IMR-90 (cell line): ENCODE measurements around the gene ZNF580. TPM values are rescaled to one million over a fixed set of nuclear protein-coding genes. Genes with fewer than 3 reads are reported as not detected.

Experiments
- ATAC-seq: fragments of 200-7000 bp; cut with Tn5 transposase; 2 replicates; pipeline ENCODE4 v1.9.1; 2020; ENCODE audit warnings: low read depth, mild to moderate bottlenecking, moderate library complexity
- BruUV-seq: library from RNA; stranded (reverse); fragments of 400-500 nt; replicated peaks from 2 replicates; lab custom pipeline; 2021; lab: Mats Ljungman, UMichigan
- CTCF ChIA-PET: fragments of 300-600 bp; formaldehyde crosslinking; extraction: SDS; loops from one replicate; lab custom pipeline; 2021; ENCODE audit warnings: antibody characterized with exemption; lab: Yijun Ruan, JAX
- POLR2A ChIA-PET: fragments of 300-600 bp; sonication (Branson Sonifier 250); formaldehyde crosslinking; loops from one replicate; lab custom pipeline; 2022; ENCODE audit warnings: antibody characterized with exemption; ENCODE audit not compliant: unreplicated experiment; lab: Charles Lee
- DNase-seq: peaks from one replicate; pipeline ENCODE4 v3.0.0; 2013
- H2AFZ ChIP-seq: replicated peaks from 2 replicates; pipeline ENCODE3; 2013; ENCODE audit warnings: low read length, mild to moderate bottlenecking; ENCODE audit not compliant: poor library complexity
- H2AK5ac ChIP-seq: 2 replicates; pipeline ENCODE4 v1.6.1; 2013; ENCODE audit warnings: low read depth, low read length, inconsistent platforms
- H2AK9ac ChIP-seq: replicated peaks from 2 replicates; pipeline ENCODE3; 2013; ENCODE audit warnings: mild to moderate bottlenecking, low read depth, low read length, moderate library complexity; ENCODE audit not compliant: poor library complexity
- H2BK120ac ChIP-seq: 2 replicates; pipeline ENCODE4 v1.6.1; 2013; ENCODE audit warnings: low read depth, low read length, inconsistent platforms
- H2BK15ac ChIP-seq: 3 replicates; pipeline ENCODE4 v1.6.1; 2013; ENCODE audit warnings: low read depth, low read length, inconsistent platforms
- H2BK20ac ChIP-seq: 2 replicates; pipeline ENCODE4 v1.6.1; 2013; ENCODE audit warnings: low read depth, mild to moderate bottlenecking, inconsistent platforms, low read length, moderate library complexity
- H2BK5ac ChIP-seq: 2 replicates; pipeline ENCODE4 v1.6.1; 2013; ENCODE audit warnings: mild to moderate bottlenecking, low read depth, low read length, inconsistent platforms; ENCODE audit not compliant: poor library complexity, severe bottlenecking
- H3K14ac ChIP-seq: replicated peaks from 2 replicates; pipeline ENCODE4 v1.6.1; 2013; ENCODE audit warnings: low read depth, low read length, inconsistent platforms
- H3K18ac ChIP-seq: 2 replicates; pipeline ENCODE4 v1.6.1; 2013; ENCODE audit warnings: low read depth, low read length, control low read depth
- H3K23ac ChIP-seq: 2 replicates; pipeline ENCODE4 v1.6.1; 2013; ENCODE audit warnings: low read depth, low read length, inconsistent platforms
- H3K27ac ChIP-seq: 2 replicates; pipeline ENCODE4 v1.5.1; 2013; ENCODE audit warnings: mild to moderate bottlenecking, control low read depth, low read length; ENCODE audit not compliant: insufficient read depth
- H3K27me3 ChIP-seq: 2 replicates; pipeline ENCODE4 v1.6.1; 2013; ENCODE audit warnings: low read length; ENCODE audit not compliant: control insufficient read depth, insufficient read depth
- H3K36me3 ChIP-seq: 2 replicates; pipeline ENCODE4 v1.6.1; 2013; ENCODE audit warnings: low read length, mixed read lengths; ENCODE audit not compliant: control insufficient read depth, insufficient read depth
- H3K4ac ChIP-seq: 2 replicates; pipeline ENCODE4 v1.6.1; 2013; ENCODE audit warnings: low read depth, low read length, inconsistent platforms
- H3K4me1 ChIP-seq: 2 replicates; pipeline ENCODE4 v1.6.1; 2013; ENCODE audit warnings: low read length, mixed read lengths; ENCODE audit not compliant: control insufficient read depth, insufficient read depth
- H3K4me2 ChIP-seq: 2 replicates; pipeline ENCODE4 v1.6.1; 2013; ENCODE audit warnings: low read depth, mild to moderate bottlenecking, control low read depth, low read length, moderate library complexity
- H3K4me3 ChIP-seq: 2 replicates; pipeline ENCODE4 v1.5.1; 2013; ENCODE audit warnings: low read depth, mild to moderate bottlenecking, control low read depth, low read length, moderate library complexity; ENCODE audit not compliant: insufficient read depth
- H3K56ac ChIP-seq: 2 replicates; pipeline ENCODE4 v1.6.1; 2013; ENCODE audit warnings: low read length, inconsistent platforms; ENCODE audit not compliant: insufficient read depth; ENCODE audit errors: extremely low read depth
- H3K79me1 ChIP-seq, 2 experiments: 2 replicates each; pipeline ENCODE4 v1.6.1; 2013; ENCODE audit warnings: low read length in 2 of 2, inconsistent platforms in 1 of 2, low read depth in 1 of 2
- H3K9ac ChIP-seq: 2 replicates; pipeline ENCODE4 v1.6.1; 2013; ENCODE audit warnings: low read depth, low read length, control low read depth
- H3K9me1 ChIP-seq: 2 replicates; pipeline ENCODE4 v1.6.1; 2013; ENCODE audit warnings: low read length, inconsistent platforms; ENCODE audit not compliant: insufficient read depth
- H3K9me3 ChIP-seq: 2 replicates; pipeline ENCODE4 v1.6.1; 2013; ENCODE audit warnings: low read length; ENCODE audit not compliant: control insufficient read depth, insufficient read depth
- H4K20me1 ChIP-seq: 2 replicates; pipeline ENCODE4 v1.6.1; 2013; ENCODE audit warnings: low read length, inconsistent platforms; ENCODE audit not compliant: insufficient read depth
- H4K5ac ChIP-seq: 2 replicates; pipeline ENCODE4 v1.6.1; 2013; ENCODE audit warnings: mild to moderate bottlenecking, low read depth, low read length, control low read depth
- H4K8ac ChIP-seq, 2 experiments: 2 replicates each; pipeline ENCODE4 v1.6.1; 2013; ENCODE audit warnings: low read depth in 2 of 2, low read length in 2 of 2, control low read depth in 1 of 2, inconsistent platforms in 1 of 2
- H4K91ac ChIP-seq: 2 replicates; pipeline ENCODE4 v1.6.1; 2013; ENCODE audit warnings: low read depth, low read length, inconsistent platforms; ENCODE audit not compliant: insufficient read depth
- BHLHE40 ChIP-seq: fragments of 150-350 bp; IDR thresholded peaks from 2 replicates; pipeline ENCODE4 v1.6.1; 2016; ENCODE audit warnings: mild to moderate bottlenecking, low read depth, low read length
- CEBPB ChIP-seq: IDR thresholded peaks from 2 replicates; pipeline ENCODE4 v1.6.1; 2012; ENCODE audit warnings: low read depth, low read length, improper control_type of control experiment
- CHD1 ChIP-seq: IDR thresholded peaks from 2 replicates; pipeline ENCODE4 v1.6.1; 2012; ENCODE audit warnings: low read depth, low read length, improper control_type of control experiment
- FOS ChIP-seq: fragments of 150-350 bp; IDR thresholded peaks from 2 replicates; pipeline ENCODE4 v1.6.1; 2016; ENCODE audit warnings: low read depth, low read length
- MAFK ChIP-seq: IDR thresholded peaks from 2 replicates; pipeline ENCODE4 v1.6.1; 2012; ENCODE audit warnings: low read depth, low read length, improper control_type of control experiment
- MAZ ChIP-seq: IDR thresholded peaks from 2 replicates; pipeline ENCODE4 v1.6.1; 2012; ENCODE audit warnings: low read depth, mild to moderate bottlenecking, low read length, improper control_type of control experiment, moderate library complexity, borderline replicate concordance
- MXI1 ChIP-seq: IDR thresholded peaks from 2 replicates; pipeline ENCODE4 v1.6.1; 2012; ENCODE audit warnings: low read depth, mild to moderate bottlenecking, low read length, moderate library complexity, borderline replicate concordance
- NFE2L2 ChIP-seq: fragments of 150-350 bp; IDR thresholded peaks from 2 replicates; pipeline ENCODE4 v1.6.1; 2016; ENCODE audit warnings: low read depth, mild to moderate bottlenecking, low read length
- POLR2A ChIP-seq: IDR thresholded peaks from 2 replicates; pipeline ENCODE4 v1.6.1; 2012; ENCODE audit warnings: mild to moderate bottlenecking, low read depth, low read length
- RAD21 ChIP-seq: IDR thresholded peaks from 2 replicates; pipeline ENCODE4 v1.6.1; 2012; ENCODE audit warnings: low read length, improper control_type of control experiment
- RCOR1 ChIP-seq: IDR thresholded peaks from 2 replicates; pipeline ENCODE4 v1.6.1; 2012; ENCODE audit warnings: mild to moderate bottlenecking, low read length, improper control_type of control experiment; ENCODE audit not compliant: insufficient replicate concordance
- RFX5 ChIP-seq: IDR thresholded peaks from 2 replicates; pipeline ENCODE4 v1.8.0; 2012; ENCODE audit warnings: low read depth, mild to moderate bottlenecking, low read length, moderate library complexity
- SMC3 ChIP-seq: fragments of 150-350 bp; IDR thresholded peaks from 2 replicates; pipeline ENCODE4 v1.6.1; 2016; ENCODE audit warnings: low read depth, mild to moderate bottlenecking, antibody characterized with exemption, low read length, moderate library complexity
- WGBS, 2 experiments: methylation state at CpG; one replicate each; pipeline versions ENCODE4 v1.1.5 to v1.1.7; 2013; ENCODE audit warnings: missing lambda C conversion rate in 2 of 2; ENCODE audit not compliant: insufficient read length in 1 of 2; ENCODE audit errors: extremely low coverage in 2 of 2; 5-methylcytosine and 5-hydroxymethylcytosine counted together
- dilution Hi-C: fragments of 300-500 bp; cut with HindIII; formaldehyde crosslinking; loops from one replicate; pipeline ENCODE4 v1.14.3; 2018; ENCODE audit warnings: low sequenced_read_pairs; ENCODE audit not compliant: unreplicated experiment
- in situ Hi-C: fragments of 300-500 bp; cut with MboI; formaldehyde crosslinking; loops from 3 replicates; pipeline ENCODE4 v1.14.3; 2019; ENCODE audit warnings: low sequenced_read_pairs, inconsistent platforms, mixed read lengths
- intact Hi-C: fragments of 100-400 bp; cut with micrococcal nuclease; formaldehyde crosslinking; loops from 2 replicates; pipeline ENCODE4 v1.10.0; 2022
- polyA plus RNA-seq, 3 experiments: library from polyadenylated mRNA; depleted of rRNA; stranded (reverse); fragments of >200 nt; gene quantifications; 2 replicates each; pipeline ENCODE4 v1.2.3, GENCODE V29; 2012; ENCODE audit warnings: low replicate concordance in 1 of 3
- total RNA-seq: library from RNA; depleted of rRNA; stranded (reverse); fragments of >200 nt; gene quantifications from 2 replicates; pipeline ENCODE4 v1.2.3, GENCODE V29; 2012
- TF ChIP-seq, protein P1 (sequence below): fragments of 150-350 bp; IDR thresholded peaks from 2 replicates; pipeline ENCODE4 v1.6.1; 2016; ENCODE audit warnings: low read depth, mild to moderate bottlenecking, low read length, moderate library complexity, borderline replicate concordance
- TF ChIP-seq, protein P2 (sequence below): conservative IDR thresholded peaks from 2 replicates; pipeline ENCODE4 v1.5.1; 2012; ENCODE audit warnings: mild to moderate bottlenecking, low read depth, low read length, improper control_type of control experiment
- TF ChIP-seq, protein P3 (sequence below): fragments of 150-350 bp; IDR thresholded peaks from 2 replicates; pipeline ENCODE4 v1.6.1; 2017; ENCODE audit warnings: mild to moderate bottlenecking, antibody characterized with exemption, low read length, low read depth

ZNF580 gene
- total and polyA plus RNA-seq, 2 of the 4 experiments (the other 2 are of a cell fraction) = 1.4 to 36.9 TPM

DNA sequence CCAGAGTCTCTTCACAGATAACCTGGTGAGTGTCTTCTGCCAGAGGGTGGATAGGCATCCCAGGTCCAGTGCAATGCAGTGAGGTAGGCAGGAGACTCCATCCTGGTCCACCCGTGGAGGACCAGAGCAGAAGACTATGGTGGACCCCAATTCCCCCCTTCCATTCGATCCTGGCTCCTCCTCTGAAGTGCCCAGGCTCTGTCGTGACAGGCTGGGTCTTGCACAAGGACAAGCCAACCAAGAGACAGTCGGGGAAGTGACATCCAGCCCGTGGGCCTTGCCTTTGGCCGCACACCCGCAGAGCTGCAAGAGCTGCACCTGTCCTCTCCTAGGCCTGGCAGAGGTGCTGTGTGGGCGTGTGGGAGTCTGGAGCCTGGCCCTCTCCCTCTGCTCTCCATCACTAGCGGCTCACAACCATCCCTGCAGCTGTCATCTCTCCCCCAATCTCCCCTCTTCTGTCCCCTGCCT, 19.6 kb upstream of the ZNF580 start:
- Histone ChIP-seq H3K9me3 (no peaks in the 10 kb centered on the region), H3K27ac (no peak overlapping the region), H3K27me3 (no peaks in the 10 kb centered on the region), H2AK5ac (no peak overlapping the region), H2AFZ (no peak overlapping the region), H3K4me2 (no peak overlapping the region), H3K79me1 (peaks cover 15 to 48% of the 10 kb centered on the region in 2 experiments), H2BK20ac (no peak overlapping the region), H4K8ac (no peak overlapping the region), H3K18ac (no peak overlapping the region), H3K9ac (no peak overlapping the region), H3K4me3 (no peak overlapping the region), H3K9me1 (peaks cover 15% of the 10 kb centered on the region; the same call in 1 of the 2 replicates), H3K14ac (no peak overlapping the region), H4K20me1 (peaks cover 15% of the 10 kb centered on the region; the same call in 1 of the 2 replicates), H4K91ac (no peak overlapping the region), H2BK5ac (no peak overlapping the region), H3K56ac (no peak overlapping the region), H4K5ac (no peak overlapping the region), H2BK120ac (no peak overlapping the region), H2AK9ac (no peak overlapping the region), H3K4me1 (peaks cover 13% of the 10 kb centered on the region), H3K36me3 (peaks cover 26% of the 10 kb centered on the region), H3K23ac (no peak overlapping the region), H3K4ac (no peak overlapping the region), H2BK15ac (no peak overlapping the region)
- WGBS, 2 experiments = 73% methylated on average over 2 of the region's 9 CpGs; no CpG with 5 or more reads in 1 of the 2 experiments
- CTCF ChIA-PET = no interaction called here
- BruUV-seq = no TSS peak
- TF ChIP-seq POLR2A = no peak
- TF ChIP-seq SMC3 = no peak
- TF ChIP-seq MAFK = no peak
- TF ChIP-seq FOS = no peak
- TF ChIP-seq, protein P1, sequence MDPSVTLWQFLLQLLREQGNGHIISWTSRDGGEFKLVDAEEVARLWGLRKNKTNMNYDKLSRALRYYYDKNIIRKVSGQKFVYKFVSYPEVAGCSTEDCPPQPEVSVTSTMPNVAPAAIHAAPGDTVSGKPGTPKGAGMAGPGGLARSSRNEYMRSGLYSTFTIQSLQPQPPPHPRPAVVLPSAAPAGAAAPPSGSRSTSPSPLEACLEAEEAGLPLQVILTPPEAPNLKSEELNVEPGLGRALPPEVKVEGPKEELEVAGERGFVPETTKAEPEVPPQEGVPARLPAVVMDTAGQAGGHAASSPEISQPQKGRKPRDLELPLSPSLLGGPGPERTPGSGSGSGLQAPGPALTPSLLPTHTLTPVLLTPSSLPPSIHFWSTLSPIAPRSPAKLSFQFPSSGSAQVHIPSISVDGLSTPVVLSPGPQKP = no peak
- TF ChIP-seq RCOR1 = no peak
- no peak for TF ChIP-seq RFX5
- TF ChIP-seq MXI1 = no peak
- no peak for TF ChIP-seq MAZ
- no peak for TF ChIP-seq CHD1
- TF ChIP-seq CEBPB = no peak
- TF ChIP-seq BHLHE40 = no peak
- TF ChIP-seq, protein P2, sequence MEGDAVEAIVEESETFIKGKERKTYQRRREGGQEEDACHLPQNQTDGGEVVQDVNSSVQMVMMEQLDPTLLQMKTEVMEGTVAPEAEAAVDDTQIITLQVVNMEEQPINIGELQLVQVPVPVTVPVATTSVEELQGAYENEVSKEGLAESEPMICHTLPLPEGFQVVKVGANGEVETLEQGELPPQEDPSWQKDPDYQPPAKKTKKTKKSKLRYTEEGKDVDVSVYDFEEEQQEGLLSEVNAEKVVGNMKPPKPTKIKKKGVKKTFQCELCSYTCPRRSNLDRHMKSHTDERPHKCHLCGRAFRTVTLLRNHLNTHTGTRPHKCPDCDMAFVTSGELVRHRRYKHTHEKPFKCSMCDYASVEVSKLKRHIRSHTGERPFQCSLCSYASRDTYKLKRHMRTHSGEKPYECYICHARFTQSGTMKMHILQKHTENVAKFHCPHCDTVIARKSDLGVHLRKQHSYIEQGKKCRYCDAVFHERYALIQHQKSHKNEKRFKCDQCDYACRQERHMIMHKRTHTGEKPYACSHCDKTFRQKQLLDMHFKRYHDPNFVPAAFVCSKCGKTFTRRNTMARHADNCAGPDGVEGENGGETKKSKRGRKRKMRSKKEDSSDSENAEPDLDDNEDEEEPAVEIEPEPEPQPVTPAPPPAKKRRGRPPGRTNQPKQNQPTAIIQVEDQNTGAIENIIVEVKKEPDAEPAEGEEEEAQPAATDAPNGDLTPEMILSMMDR = no peak
- no peak for TF ChIP-seq RAD21
- TF ChIP-seq, protein P3, sequence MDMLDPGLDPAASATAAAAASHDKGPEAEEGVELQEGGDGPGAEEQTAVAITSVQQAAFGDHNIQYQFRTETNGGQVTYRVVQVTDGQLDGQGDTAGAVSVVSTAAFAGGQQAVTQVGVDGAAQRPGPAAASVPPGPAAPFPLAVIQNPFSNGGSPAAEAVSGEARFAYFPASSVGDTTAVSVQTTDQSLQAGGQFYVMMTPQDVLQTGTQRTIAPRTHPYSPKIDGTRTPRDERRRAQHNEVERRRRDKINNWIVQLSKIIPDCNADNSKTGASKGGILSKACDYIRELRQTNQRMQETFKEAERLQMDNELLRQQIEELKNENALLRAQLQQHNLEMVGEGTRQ = no peak
- no peak for TF ChIP-seq NFE2L2
- no peak for ATAC-seq
- intact Hi-C loops (no loop called here), in situ Hi-C loops (no loop called here), dilution Hi-C loops (no loop called here)
- no peak for DNase-seq
- POLR2A ChIA-PET = no interaction called here
